Liver (tissue), 9 donors: ENCODE results near the gene SLC34A2. TPM values are rescaled to one million over a fixed set of nuclear protein-coding genes. Genes with fewer than 3 reads are reported as not detected.

Source experiments
- DNase-seq: peaks from one replicate; pipeline ENCODE4 v3.0.0-alpha.2; 2017; ENCODE audit warnings: low spot score
- H3K27ac ChIP-seq, 2 donors: one replicate each; pipeline ENCODE4 v1.7.0; 2013; ENCODE audit warnings: inconsistent platforms in 2 of 2, low read length in 2 of 2, control low read depth in 1 of 2, low read depth in 1 of 2, mild to moderate bottlenecking in 1 of 2
- H3K27me3 ChIP-seq, 4 donors: one replicate each; pipeline versions ENCODE4 v1.6.1 to v1.7.0; 2013; ENCODE audit warnings: low read length in 3 of 4, inconsistent platforms in 1 of 4, mild to moderate bottlenecking in 1 of 4, moderate library complexity in 1 of 4; ENCODE audit not compliant: control insufficient read depth in 4 of 4, insufficient read depth in 4 of 4
- H3K36me3 ChIP-seq, 4 donors: one replicate each; pipeline versions ENCODE4 v1.6.1 to v1.7.0; 2013; ENCODE audit warnings: low read length in 3 of 4, mild to moderate bottlenecking in 3 of 4, low read depth in 1 of 4, moderate library complexity in 1 of 4; ENCODE audit not compliant: control insufficient read depth in 4 of 4, insufficient read depth in 3 of 4
- H3K4me1 ChIP-seq, 4 donors: one replicate each; pipeline versions ENCODE4 v1.6.1 to v1.7.0; 2013; ENCODE audit warnings: low read length in 3 of 4, mild to moderate bottlenecking in 3 of 4, moderate library complexity in 1 of 4; ENCODE audit not compliant: control insufficient read depth in 4 of 4, insufficient read depth in 4 of 4
- H3K4me3 ChIP-seq, 3 donors: one replicate each; pipeline versions ENCODE4 v1.6.1 to v1.7.0; 2013; ENCODE audit warnings: low read length in 3 of 3, control low read depth in 1 of 3, low read depth in 1 of 3, mild to moderate bottlenecking in 1 of 3
- H3K9ac ChIP-seq, 2 donors: one replicate each; pipeline ENCODE4 v1.7.0; 2013; ENCODE audit warnings: low read length in 2 of 2, mild to moderate bottlenecking in 2 of 2, moderate library complexity in 2 of 2, control low read depth in 1 of 2, low read depth in 1 of 2
- H3K9me3 ChIP-seq, 4 donors: one replicate each; pipeline versions ENCODE4 v1.6.1 to v1.7.0; 2013; ENCODE audit warnings: low read length in 3 of 4; ENCODE audit not compliant: control insufficient read depth in 4 of 4
- EGR1 ChIP-seq, 2 donors: IDR thresholded peaks; 2 replicates each; pipeline ENCODE4 v1.6.1; 2016 to 2018; ENCODE audit warnings: antibody characterized with exemption in 2 of 2, low read depth in 2 of 2
- FOXA2 ChIP-seq: IDR thresholded peaks from 2 replicates; pipeline ENCODE4 v1.6.1; 2016; ENCODE audit warnings: antibody characterized with exemption
- GABPA ChIP-seq, 2 donors: IDR thresholded peaks in 1 of 2; conservative IDR thresholded peaks in 1 of 2; 2 replicates each; pipeline ENCODE4 v1.6.1; 2016; ENCODE audit warnings: antibody characterized with exemption in 2 of 2, mild to moderate bottlenecking in 1 of 2, moderate library complexity in 1 of 2
- HNF4A ChIP-seq, 2 donors: conservative IDR thresholded peaks; 2 replicates each; pipeline ENCODE4 v1.6.1; 2016; ENCODE audit warnings: antibody characterized with exemption in 2 of 2, mild to moderate bottlenecking in 2 of 2
- HNF4G ChIP-seq: IDR thresholded peaks from 2 replicates; pipeline ENCODE4 v1.6.1; 2016; ENCODE audit warnings: antibody characterized with exemption
- JUND ChIP-seq, 2 donors: IDR thresholded peaks; 2 replicates each; pipeline ENCODE4 v1.6.1; 2016; ENCODE audit warnings: antibody characterized with exemption in 2 of 2
- NR2F2 ChIP-seq: IDR thresholded peaks from 2 replicates; pipeline ENCODE4 v1.6.1; 2016; ENCODE audit warnings: antibody characterized with exemption
- RXRA ChIP-seq, 2 donors: IDR thresholded peaks; 2 replicates each; pipeline ENCODE4 v1.6.1; 2017 to 2018; ENCODE audit warnings: antibody characterized with exemption in 2 of 2, mild to moderate bottlenecking in 1 of 2
- SP1 ChIP-seq: IDR thresholded peaks from 2 replicates; pipeline ENCODE4 v1.6.1; 2018; ENCODE audit warnings: antibody characterized with exemption, mild to moderate bottlenecking
- TAF1 ChIP-seq: conservative IDR thresholded peaks from 2 replicates; pipeline ENCODE4 v1.6.1; 2016; ENCODE audit warnings: antibody characterized with exemption, mild to moderate bottlenecking
- YY1 ChIP-seq: IDR thresholded peaks from 2 replicates; pipeline ENCODE4 v1.6.1; 2016; ENCODE audit warnings: antibody characterized with exemption, mild to moderate bottlenecking
- WGBS: extraction: QIAGEN DNeasy Blood & Tissue Kit; methylation state at CpG from one replicate; pipeline ENCODE4 v1.1.7; 2013; 5-methylcytosine and 5-hydroxymethylcytosine counted together
- polyA plus RNA-seq, 2 donors: library from polyadenylated mRNA; stranded (reverse) in 1 of 2; unstranded in 1 of 2; fragments of 200-250 nt in 1 of 2; fragments of >200 nt in 1 of 2; fragmentation: Nextera tagmentation in 1 of 2; extraction: Ambion mirVana in 1 of 2; gene quantifications; one replicate each; pipeline versions ENCODE4 v1.2.1 to v1.2.3, GENCODE V29; 2013 to 2015
- total RNA-seq, 2 donors: library from RNA; depleted of rRNA; stranded (reverse); fragments of >200 nt; gene quantifications; one replicate each; pipeline ENCODE4 v1.2.3, GENCODE V29; 2014
- TF ChIP-seq, protein P1 (sequence below): IDR thresholded peaks from 2 replicates; pipeline ENCODE4 v1.6.1; 2016; ENCODE audit warnings: antibody characterized with exemption
- TF ChIP-seq, protein P2 (sequence below): IDR thresholded peaks from 2 replicates; pipeline ENCODE4 v1.6.1; 2016; ENCODE audit warnings: antibody characterized with exemption
- TF ChIP-seq, protein P3 (sequence below): IDR thresholded peaks from 2 replicates; pipeline ENCODE4 v1.6.1; 2016; ENCODE audit warnings: antibody characterized with exemption
- TF ChIP-seq, protein P4 (sequence below): fragments of 150-350 bp; IDR thresholded peaks from 2 replicates; pipeline ENCODE4 v1.5.1; 2017; ENCODE audit warnings: improper control_type of control experiment, low read depth, low read length; ENCODE audit not compliant: missing input control
- TF ChIP-seq, protein P5 (sequence below): IDR thresholded peaks from 2 replicates; pipeline ENCODE4 v1.6.1; 2016; ENCODE audit warnings: antibody characterized with exemption, mild to moderate bottlenecking
- donor health status: healthy.
- donor health status: healthy.
- donor health status: healthy.
- donor health status: healthy.
- donor health status: healthy.

The SLC34A2 gene
- total and polyA plus RNA-seq, 4 donors = 0.14 to 1.4 (median 0.94) TPM

DNA sequence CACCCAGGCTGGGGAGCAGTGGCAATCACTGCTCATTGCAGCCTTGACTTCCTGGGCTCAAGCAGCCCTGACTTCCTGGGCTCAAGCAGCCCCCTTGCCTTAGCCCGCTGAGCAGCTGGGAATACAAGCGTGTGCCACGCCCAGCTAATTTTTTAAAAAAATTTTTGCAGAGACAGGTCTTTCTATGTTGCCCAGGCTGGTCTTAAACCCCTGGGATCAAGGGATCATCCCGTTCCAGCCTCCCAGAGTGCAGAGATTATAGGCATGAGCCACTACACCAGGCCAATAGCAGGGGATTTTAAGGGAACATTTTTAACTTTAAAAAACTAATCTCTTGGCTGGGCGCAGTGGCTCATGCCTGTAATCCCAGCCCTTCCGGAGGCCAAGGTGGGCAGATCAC, 5.3 kb upstream of the SLC34A2 start (continued):
- TF ChIP-seq, protein P1, sequence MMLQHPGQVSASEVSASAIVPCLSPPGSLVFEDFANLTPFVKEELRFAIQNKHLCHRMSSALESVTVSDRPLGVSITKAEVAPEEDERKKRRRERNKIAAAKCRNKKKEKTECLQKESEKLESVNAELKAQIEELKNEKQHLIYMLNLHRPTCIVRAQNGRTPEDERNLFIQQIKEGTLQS = no peak
- no peak for TF ChIP-seq YY1
- TF ChIP-seq, protein P2, sequence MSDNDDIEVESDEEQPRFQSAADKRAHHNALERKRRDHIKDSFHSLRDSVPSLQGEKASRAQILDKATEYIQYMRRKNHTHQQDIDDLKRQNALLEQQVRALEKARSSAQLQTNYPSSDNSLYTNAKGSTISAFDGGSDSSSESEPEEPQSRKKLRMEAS = no peak

DNA sequence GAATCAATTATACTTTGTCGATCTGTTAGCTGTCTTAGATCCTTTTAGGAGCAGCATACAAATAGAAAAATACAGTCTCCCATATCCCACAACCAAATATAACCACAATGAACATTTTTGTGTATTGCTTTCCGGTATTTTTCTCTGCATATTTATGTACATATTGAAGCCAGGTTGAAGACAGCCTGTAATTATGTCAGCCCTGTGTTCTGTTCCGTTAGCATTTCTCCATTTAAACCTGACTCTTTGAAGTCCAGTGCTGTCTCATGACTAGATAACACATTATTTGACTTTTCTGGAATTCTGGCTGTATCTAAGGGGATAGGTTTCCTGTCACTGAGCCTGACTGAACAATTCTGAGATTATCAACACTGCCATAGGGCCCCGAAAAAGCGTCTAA, 4.0 kb upstream of the SLC34A2 start:
- no peak overlapping the region for H3K4me3 ChIP-seq
- no peaks in the 10 kb centered on the region for H3K36me3 ChIP-seq
- H3K9ac ChIP-seq = no peak overlapping the region
- H3K9me3 ChIP-seq = no peaks in the 10 kb centered on the region
- H3K27ac ChIP-seq = no peak overlapping the region
- WGBS = 66% methylated on average over 5 of the region's 5 CpGs
- H3K27me3 ChIP-seq = peaks cover 0 to 14% (median under 1%) of the 10 kb centered on the region in 4 donors
- no peak for DNase-seq
- peaks cover 0 to 9% (median 2%) of the 10 kb centered on the region in 4 donors for H3K4me1 ChIP-seq
- TF ChIP-seq, protein P1 = no peak
- no peak for TF ChIP-seq HNF4G
- TF ChIP-seq JUND (IDR thresholded peaks at IDR 0.05) = no peak
- TF ChIP-seq NR2F2 = no peak
- TF ChIP-seq, protein P3, sequence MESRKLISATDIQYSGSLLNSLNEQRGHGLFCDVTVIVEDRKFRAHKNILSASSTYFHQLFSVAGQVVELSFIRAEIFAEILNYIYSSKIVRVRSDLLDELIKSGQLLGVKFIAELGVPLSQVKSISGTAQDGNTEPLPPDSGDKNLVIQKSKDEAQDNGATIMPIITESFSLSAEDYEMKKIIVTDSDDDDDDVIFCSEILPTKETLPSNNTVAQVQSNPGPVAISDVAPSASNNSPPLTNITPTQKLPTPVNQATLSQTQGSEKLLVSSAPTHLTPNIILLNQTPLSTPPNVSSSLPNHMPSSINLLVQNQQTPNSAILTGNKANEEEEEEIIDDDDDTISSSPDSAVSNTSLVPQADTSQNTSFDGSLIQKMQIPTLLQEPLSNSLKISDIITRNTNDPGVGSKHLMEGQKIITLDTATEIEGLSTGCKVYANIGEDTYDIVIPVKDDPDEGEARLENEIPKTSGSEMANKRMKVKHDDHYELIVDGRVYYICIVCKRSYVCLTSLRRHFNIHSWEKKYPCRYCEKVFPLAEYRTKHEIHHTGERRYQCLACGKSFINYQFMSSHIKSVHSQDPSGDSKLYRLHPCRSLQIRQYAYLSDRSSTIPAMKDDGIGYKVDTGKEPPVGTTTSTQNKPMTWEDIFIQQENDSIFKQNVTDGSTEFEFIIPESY = no peak
- no peak for TF ChIP-seq RXRA (IDR thresholded peaks at IDR 0.05)
- TF ChIP-seq, protein P2 = no peak
- TF ChIP-seq TAF1 = no peak
- TF ChIP-seq EGR1 (IDR thresholded peaks at IDR 0.05; ENCODE audit: low read depth in 2 of 2) = no peak
- TF ChIP-seq, protein P4, sequence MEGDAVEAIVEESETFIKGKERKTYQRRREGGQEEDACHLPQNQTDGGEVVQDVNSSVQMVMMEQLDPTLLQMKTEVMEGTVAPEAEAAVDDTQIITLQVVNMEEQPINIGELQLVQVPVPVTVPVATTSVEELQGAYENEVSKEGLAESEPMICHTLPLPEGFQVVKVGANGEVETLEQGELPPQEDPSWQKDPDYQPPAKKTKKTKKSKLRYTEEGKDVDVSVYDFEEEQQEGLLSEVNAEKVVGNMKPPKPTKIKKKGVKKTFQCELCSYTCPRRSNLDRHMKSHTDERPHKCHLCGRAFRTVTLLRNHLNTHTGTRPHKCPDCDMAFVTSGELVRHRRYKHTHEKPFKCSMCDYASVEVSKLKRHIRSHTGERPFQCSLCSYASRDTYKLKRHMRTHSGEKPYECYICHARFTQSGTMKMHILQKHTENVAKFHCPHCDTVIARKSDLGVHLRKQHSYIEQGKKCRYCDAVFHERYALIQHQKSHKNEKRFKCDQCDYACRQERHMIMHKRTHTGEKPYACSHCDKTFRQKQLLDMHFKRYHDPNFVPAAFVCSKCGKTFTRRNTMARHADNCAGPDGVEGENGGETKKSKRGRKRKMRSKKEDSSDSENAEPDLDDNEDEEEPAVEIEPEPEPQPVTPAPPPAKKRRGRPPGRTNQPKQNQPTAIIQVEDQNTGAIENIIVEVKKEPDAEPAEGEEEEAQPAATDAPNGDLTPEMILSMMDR = no peak
- TF ChIP-seq, protein P5, sequence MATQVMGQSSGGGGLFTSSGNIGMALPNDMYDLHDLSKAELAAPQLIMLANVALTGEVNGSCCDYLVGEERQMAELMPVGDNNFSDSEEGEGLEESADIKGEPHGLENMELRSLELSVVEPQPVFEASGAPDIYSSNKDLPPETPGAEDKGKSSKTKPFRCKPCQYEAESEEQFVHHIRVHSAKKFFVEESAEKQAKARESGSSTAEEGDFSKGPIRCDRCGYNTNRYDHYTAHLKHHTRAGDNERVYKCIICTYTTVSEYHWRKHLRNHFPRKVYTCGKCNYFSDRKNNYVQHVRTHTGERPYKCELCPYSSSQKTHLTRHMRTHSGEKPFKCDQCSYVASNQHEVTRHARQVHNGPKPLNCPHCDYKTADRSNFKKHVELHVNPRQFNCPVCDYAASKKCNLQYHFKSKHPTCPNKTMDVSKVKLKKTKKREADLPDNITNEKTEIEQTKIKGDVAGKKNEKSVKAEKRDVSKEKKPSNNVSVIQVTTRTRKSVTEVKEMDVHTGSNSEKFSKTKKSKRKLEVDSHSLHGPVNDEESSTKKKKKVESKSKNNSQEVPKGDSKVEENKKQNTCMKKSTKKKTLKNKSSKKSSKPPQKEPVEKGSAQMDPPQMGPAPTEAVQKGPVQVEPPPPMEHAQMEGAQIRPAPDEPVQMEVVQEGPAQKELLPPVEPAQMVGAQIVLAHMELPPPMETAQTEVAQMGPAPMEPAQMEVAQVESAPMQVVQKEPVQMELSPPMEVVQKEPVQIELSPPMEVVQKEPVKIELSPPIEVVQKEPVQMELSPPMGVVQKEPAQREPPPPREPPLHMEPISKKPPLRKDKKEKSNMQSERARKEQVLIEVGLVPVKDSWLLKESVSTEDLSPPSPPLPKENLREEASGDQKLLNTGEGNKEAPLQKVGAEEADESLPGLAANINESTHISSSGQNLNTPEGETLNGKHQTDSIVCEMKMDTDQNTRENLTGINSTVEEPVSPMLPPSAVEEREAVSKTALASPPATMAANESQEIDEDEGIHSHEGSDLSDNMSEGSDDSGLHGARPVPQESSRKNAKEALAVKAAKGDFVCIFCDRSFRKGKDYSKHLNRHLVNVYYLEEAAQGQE = no peak
- TF ChIP-seq HNF4A (conservative IDR thresholded peaks at IDR 0.05) = no peak
- TF ChIP-seq SP1 = no peak
- TF ChIP-seq GABPA (IDR thresholded peaks at IDR 0.05 in 1 of 2, conservative IDR thresholded peaks at IDR 0.05 in 1 of 2) = no peak
- TF ChIP-seq FOXA2 = no peak
